HepG2 (cell line): Measurements from ENCODE around the gene OBI1. TPM values are rescaled to one million over a fixed set of nuclear protein-coding genes. Genes with fewer than 3 reads are reported as not detected.
A peak's percentile ranks its signal among the peaks of the same experiment; 100 is the strongest.

ENCODE experiments used
- CCAR2 ChIP-seq: fragments of 200-400 bp; formaldehyde crosslinking; optimal IDR thresholded peaks from 2 replicates; pipeline ENCODE3; 2018; ENCODE audit warnings: low read depth, mild to moderate bottlenecking, low read length, moderate library complexity
- HOXA7 ChIP-seq: sonication (generic); formaldehyde crosslinking; IDR thresholded peaks from 2 replicates; pipeline ENCODE4 v1.8.1; 2022; ENCODE audit warnings: mild to moderate bottlenecking, missing genetic modification reagents, moderate library complexity
- MAFG ChIP-seq: sonication (generic); formaldehyde crosslinking; IDR thresholded peaks from 2 replicates; pipeline ENCODE4 v1.5.1; 2020; ENCODE audit warnings: mild to moderate bottlenecking, missing genetic modification reagents
- MTA1 ChIP-seq: sonication (generic); formaldehyde crosslinking; IDR thresholded peaks from 2 replicates; pipeline ENCODE4 v1.4.0; 2020; ENCODE audit warnings: missing genetic modification reagents, mild to moderate bottlenecking, borderline replicate concordance
- NR2C2 ChIP-seq: sonication (generic); formaldehyde crosslinking; IDR thresholded peaks from 2 replicates; pipeline ENCODE4 v1.4.0; 2020; ENCODE audit warnings: missing genetic modification reagents, mild to moderate bottlenecking, moderate library complexity, borderline replicate concordance
- RBFOX2 ChIP-seq: fragments of 200-400 bp; formaldehyde crosslinking; IDR thresholded peaks from 2 replicates; pipeline ENCODE4 v1.6.1; 2017; ENCODE audit warnings: low read depth, mild to moderate bottlenecking, low read length
- TP53 ChIP-seq: sonication (generic); formaldehyde crosslinking; conservative IDR thresholded peaks from 2 replicates; pipeline ENCODE4 v1.4.0; 2020; ENCODE audit warnings: missing genetic modification reagents
- TSC22D2 ChIP-seq: sonication (generic); formaldehyde crosslinking; IDR thresholded peaks from 2 replicates; pipeline ENCODE4 v1.5.1; 2020; ENCODE audit warnings: missing genetic modification reagents, mild to moderate bottlenecking, borderline replicate concordance
- ZFYVE20 ChIP-seq: sonication (generic); formaldehyde crosslinking; IDR thresholded peaks from 2 replicates; pipeline ENCODE4 v1.8.0; 2023; ENCODE audit warnings: low read depth, mild to moderate bottlenecking, moderate library complexity, missing genetic modification reagents, borderline replicate concordance
- ZNF335 ChIP-seq: sonication (generic); formaldehyde crosslinking; IDR thresholded peaks from 2 replicates; pipeline ENCODE4 v1.4.0; 2020; ENCODE audit warnings: missing genetic modification reagents
- ZNF552 ChIP-seq: sonication (generic); formaldehyde crosslinking; IDR thresholded peaks from 2 replicates; pipeline ENCODE4 v1.9.0; 2022; ENCODE audit warnings: missing genetic modification reagents, mild to moderate bottlenecking, borderline replicate concordance
- ZNF720 ChIP-seq: sonication (generic); formaldehyde crosslinking; IDR thresholded peaks from 2 replicates; pipeline ENCODE4 v1.4.0; 2020; ENCODE audit warnings: missing genetic modification reagents
- ZNF782 ChIP-seq: sonication (generic); formaldehyde crosslinking; IDR thresholded peaks from 2 replicates; pipeline ENCODE4 v1.4.0; 2020; ENCODE audit warnings: missing genetic modification reagents, mild to moderate bottlenecking, borderline replicate concordance
- ZNF792 ChIP-seq: IDR thresholded peaks from 2 replicates; pipeline ENCODE4 v1.6.1; 2016
- polyA plus RNA-seq, 8 experiments: library from polyadenylated mRNA; depleted of rRNA in 3 of 8; stranded (reverse) in 7 of 8; unstranded in 1 of 8; fragments of >200 nt; fragmentation: Illumina TruSeq in 4 of 8; extraction: Trizol in 4 of 8; gene quantifications; 2 replicates each; pipeline versions ENCODE4 v1.2.1 to v1.2.3, GENCODE V29; 2011 to 2016; ENCODE audit warnings: low read depth in 4 of 8, missing spikeins in 1 of 8, mixed read lengths in 1 of 8; ENCODE audit not compliant: insufficient read depth in 1 of 8
- total RNA-seq, 5 experiments: library from RNA; depleted of rRNA; stranded (reverse); fragments of >200 nt; fragmentation: Illumina TruSeq; extraction: Trizol; gene quantifications; 2 replicates each; pipeline ENCODE4 v1.2.3, GENCODE V29; 2016; ENCODE audit warnings: low read depth in 1 of 5
- TF ChIP-seq, protein P1 (sequence below), 2 experiments: sonication (generic) in 1 of 2; formaldehyde crosslinking in 1 of 2; IDR thresholded peaks; 2 replicates each; pipeline versions ENCODE4 v1.4.0 to v1.6.1; 2016 to 2020; ENCODE audit warnings: borderline replicate concordance in 1 of 2, low read depth in 1 of 2, mild to moderate bottlenecking in 1 of 2, missing genetic modification reagents in 1 of 2
- TF ChIP-seq, protein P2 (sequence below): sonication (generic); formaldehyde crosslinking; IDR thresholded peaks from 2 replicates; pipeline ENCODE4 v1.4.0; 2020; ENCODE audit warnings: missing genetic modification reagents
- TF ChIP-seq, protein P3 (sequence below): sonication (generic); formaldehyde crosslinking; IDR thresholded peaks from 2 replicates; pipeline ENCODE4 v1.4.0; 2020; ENCODE audit warnings: missing genetic modification reagents, mild to moderate bottlenecking, borderline replicate concordance
- TF ChIP-seq, protein P4 (sequence below): sonication (generic); formaldehyde crosslinking; IDR thresholded peaks from 2 replicates; pipeline ENCODE4 v1.8.0; 2022; ENCODE audit warnings: low read depth, missing genetic modification reagents

The OBI1 gene
- total and polyA plus RNA-seq, 2 of the 13 experiments (the other 11 are each of a cell fraction or from before 2014, with no cell fraction given): 7.8 to 23.5 TPM

DNA sequence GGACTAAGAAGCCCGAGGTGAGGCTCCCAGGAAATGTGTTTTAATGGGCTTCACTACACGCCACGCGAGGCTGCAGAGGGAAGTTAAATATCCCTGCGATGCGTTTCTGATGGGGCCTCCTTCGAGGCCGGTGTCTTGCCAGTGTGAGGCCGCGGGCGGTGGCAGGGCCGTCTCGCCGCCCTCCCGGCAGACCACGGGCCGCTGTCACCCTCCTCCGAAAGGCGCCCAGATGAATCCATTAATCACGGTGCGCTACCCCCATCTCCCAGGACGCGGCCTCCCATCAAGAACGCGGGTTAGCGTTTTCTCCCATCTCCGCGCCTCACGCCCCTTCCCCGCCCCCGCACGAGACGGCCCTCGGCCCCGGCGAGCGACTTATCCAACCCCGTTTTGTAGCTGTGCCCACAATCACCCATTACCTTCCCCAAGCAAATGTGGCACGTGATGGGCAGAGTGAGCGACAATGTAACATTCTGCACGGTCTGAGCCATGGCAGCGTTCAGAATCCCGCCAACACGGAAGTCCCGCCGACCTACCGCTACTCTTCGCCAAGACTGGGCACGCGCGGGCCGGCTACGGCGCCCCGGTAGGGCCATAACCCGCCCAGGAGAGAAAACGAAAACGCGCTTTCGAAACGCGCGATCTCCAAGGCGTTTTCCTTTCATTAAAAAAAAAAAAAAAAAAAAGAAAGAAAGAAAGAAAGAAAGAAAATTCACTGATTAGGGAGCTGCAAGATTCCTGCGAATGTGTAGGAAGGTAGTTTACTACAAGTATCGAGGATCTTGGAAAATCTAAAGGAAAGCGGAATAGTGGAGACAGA lies at the start of gene OBI1 (continued):
- TF ChIP-seq, protein P1, sequence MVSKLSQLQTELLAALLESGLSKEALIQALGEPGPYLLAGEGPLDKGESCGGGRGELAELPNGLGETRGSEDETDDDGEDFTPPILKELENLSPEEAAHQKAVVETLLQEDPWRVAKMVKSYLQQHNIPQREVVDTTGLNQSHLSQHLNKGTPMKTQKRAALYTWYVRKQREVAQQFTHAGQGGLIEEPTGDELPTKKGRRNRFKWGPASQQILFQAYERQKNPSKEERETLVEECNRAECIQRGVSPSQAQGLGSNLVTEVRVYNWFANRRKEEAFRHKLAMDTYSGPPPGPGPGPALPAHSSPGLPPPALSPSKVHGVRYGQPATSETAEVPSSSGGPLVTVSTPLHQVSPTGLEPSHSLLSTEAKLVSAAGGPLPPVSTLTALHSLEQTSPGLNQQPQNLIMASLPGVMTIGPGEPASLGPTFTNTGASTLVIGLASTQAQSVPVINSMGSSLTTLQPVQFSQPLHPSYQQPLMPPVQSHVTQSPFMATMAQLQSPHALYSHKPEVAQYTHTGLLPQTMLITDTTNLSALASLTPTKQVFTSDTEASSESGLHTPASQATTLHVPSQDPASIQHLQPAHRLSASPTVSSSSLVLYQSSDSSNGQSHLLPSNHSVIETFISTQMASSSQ (IDR thresholded peaks at IDR 0.05; ENCODE audit: low read depth): no peak
- TF ChIP-seq, protein P1 (CRISPR knock-in tag; IDR thresholded peaks at IDR 0.05; ENCODE audit: borderline replicate concordance): peak; percentile 56; the same call in 1 of the 2 replicates
- TF ChIP-seq ZNF552 (CRISPR knock-in tag): 0 out of 2 replicates have a peak, but pooled peaks have one; percentile 25
- TF ChIP-seq ZNF782 (CRISPR knock-in tag): no peak; the same call in 1 of the 2 replicates
- TF ChIP-seq TSC22D2 (CRISPR knock-in tag): peak; percentile 54; the same call in 1 of the 2 replicates
- TF ChIP-seq, protein P2, sequence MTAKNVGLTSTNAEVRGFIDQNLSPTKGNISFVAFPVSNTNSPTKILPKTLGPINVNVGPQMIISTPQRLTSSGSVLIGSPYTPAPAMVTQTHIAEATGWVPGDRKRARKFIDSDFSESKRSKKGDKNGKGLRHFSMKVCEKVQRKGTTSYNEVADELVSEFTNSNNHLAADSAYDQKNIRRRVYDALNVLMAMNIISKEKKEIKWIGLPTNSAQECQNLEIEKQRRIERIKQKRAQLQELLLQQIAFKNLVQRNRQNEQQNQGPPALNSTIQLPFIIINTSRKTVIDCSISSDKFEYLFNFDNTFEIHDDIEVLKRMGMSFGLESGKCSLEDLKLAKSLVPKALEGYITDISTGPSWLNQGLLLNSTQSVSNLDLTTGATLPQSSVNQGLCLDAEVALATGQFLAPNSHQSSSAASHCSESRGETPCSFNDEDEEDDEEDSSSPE (CRISPR knock-in tag): peak; percentile 95
- TF ChIP-seq CCAR2: no peak
- TF ChIP-seq MTA1 (CRISPR knock-in tag): no peak; the same call in 1 of the 2 replicates
- TF ChIP-seq TP53 (CRISPR knock-in tag): no peak
- TF ChIP-seq ZNF792: peak; percentile 39; the same call in 1 of the 2 replicates
- no peak for TF ChIP-seq ZNF335 (CRISPR knock-in tag)
- peak; percentile 78 for TF ChIP-seq RBFOX2
- TF ChIP-seq MAFG (CRISPR knock-in tag): no peak
- TF ChIP-seq, protein P3, sequence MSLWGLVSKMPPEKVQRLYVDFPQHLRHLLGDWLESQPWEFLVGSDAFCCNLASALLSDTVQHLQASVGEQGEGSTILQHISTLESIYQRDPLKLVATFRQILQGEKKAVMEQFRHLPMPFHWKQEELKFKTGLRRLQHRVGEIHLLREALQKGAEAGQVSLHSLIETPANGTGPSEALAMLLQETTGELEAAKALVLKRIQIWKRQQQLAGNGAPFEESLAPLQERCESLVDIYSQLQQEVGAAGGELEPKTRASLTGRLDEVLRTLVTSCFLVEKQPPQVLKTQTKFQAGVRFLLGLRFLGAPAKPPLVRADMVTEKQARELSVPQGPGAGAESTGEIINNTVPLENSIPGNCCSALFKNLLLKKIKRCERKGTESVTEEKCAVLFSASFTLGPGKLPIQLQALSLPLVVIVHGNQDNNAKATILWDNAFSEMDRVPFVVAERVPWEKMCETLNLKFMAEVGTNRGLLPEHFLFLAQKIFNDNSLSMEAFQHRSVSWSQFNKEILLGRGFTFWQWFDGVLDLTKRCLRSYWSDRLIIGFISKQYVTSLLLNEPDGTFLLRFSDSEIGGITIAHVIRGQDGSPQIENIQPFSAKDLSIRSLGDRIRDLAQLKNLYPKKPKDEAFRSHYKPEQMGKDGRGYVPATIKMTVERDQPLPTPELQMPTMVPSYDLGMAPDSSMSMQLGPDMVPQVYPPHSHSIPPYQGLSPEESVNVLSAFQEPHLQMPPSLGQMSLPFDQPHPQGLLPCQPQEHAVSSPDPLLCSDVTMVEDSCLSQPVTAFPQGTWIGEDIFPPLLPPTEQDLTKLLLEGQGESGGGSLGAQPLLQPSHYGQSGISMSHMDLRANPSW: no peak
- peak; percentile 43; the same call in 1 of the 2 replicates for TF ChIP-seq NR2C2 (CRISPR knock-in tag)
- TF ChIP-seq ZFYVE20: no peak
- TF ChIP-seq ZNF720 (CRISPR knock-in tag): no peak
- no peak for TF ChIP-seq HOXA7 (CRISPR knock-in tag)
- TF ChIP-seq, protein P4, sequence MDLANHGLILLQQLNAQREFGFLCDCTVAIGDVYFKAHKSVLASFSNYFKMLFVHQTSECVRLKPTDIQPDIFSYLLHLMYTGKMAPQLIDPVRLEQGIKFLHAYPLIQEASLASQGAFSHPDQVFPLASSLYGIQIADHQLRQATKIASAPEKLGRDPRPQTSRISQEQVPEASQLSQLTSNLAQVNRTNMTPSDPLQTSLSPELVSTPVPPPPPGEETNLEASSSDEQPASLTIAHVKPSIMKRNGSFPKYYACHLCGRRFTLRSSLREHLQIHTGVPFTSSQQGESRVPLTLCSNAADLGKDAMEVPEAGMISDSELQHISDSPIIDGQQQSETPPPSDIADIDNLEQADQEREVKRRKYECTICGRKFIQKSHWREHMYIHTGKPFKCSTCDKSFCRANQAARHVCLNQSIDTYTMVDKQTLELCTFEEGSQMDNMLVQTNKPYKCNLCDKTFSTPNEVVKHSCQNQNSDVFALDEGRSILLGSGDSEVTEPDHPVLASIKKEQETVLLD (CRISPR knock-in tag): 0 out of 2 replicates have a peak, but pooled peaks have one; percentile 43
